GM12892 (cell line): ENCODE data around the gene SOX18.

ENCODE experiments used
- POLR2A ChIP-seq: IDR thresholded peaks from 2 replicates; pipeline ENCODE4 v1.6.1; 2011; ENCODE audit warnings: low read depth, low read length, control low read depth
- POLR2AphosphoS5 ChIP-seq: IDR thresholded peaks from 2 replicates; pipeline ENCODE4 v1.6.1; 2011; ENCODE audit warnings: low read depth, low read length, control low read depth
- TAF1 ChIP-seq: IDR thresholded peaks from 2 replicates; pipeline ENCODE4 v1.6.1; 2011; ENCODE audit warnings: low read depth, mild to moderate bottlenecking, control low read depth, low read length, borderline replicate concordance

DNA sequence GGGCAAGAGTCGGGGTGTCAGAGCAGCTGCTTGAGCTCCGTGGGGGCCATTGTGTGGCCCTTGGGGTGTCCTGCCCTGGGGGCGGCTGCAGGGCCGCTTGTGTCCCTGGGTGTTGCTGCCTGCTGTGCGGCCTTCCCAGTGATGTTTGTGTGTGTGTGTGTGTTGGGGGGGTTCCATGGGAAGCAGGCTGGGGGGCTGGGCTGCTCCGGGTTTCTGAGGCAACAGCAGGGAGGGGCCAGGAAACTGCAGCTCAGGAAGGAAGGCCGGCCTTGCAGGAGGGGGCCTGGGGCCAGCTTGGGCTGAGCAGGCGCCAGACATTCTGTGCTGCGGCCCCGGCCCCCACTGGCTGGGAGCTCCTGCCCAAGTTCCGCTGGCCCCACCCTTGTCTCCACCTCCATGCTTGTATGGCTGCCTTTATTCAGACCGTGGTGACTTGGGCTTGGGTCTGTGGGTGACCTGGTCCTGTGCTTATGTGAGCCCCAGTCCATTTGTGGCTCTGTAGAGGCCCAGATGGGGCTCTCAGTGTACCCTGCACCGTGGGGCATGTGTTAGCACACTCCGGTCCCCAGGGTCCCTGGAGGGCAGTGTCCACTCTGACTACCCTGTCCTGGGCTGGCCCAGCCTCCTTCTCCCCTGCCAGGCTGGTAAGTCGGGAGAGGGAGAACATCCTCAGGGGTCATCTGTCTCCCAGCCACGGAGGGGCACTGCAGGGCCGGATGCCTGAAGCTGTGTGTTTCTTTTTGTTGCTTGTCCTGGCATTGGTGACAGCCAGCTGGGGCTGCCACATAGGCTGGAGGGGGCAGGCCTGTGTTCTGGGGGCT lies 4.6 kb upstream of the SOX18 start:
- TF ChIP-seq POLR2A (no peak), POLR2AphosphoS5 (no peak), TAF1 (no peak)
